GM08714 (cell line): ENCODE data around the gene GAMT.

Source experiments
- H3K4me3 ChIP-seq: fragments of 200-500 bp; sonication (Bioruptor generic); 2 replicates; pipeline ENCODE4 v1.5.1; 2014; ENCODE audit warnings: mild to moderate bottlenecking, low read length, inconsistent platforms
- ZNF274 ChIP-seq: IDR thresholded peaks from 2 replicates; pipeline ENCODE4 v1.6.1; 2012; ENCODE audit warnings: mild to moderate bottlenecking, low read depth, low read length

GAMT gene

DNA sequence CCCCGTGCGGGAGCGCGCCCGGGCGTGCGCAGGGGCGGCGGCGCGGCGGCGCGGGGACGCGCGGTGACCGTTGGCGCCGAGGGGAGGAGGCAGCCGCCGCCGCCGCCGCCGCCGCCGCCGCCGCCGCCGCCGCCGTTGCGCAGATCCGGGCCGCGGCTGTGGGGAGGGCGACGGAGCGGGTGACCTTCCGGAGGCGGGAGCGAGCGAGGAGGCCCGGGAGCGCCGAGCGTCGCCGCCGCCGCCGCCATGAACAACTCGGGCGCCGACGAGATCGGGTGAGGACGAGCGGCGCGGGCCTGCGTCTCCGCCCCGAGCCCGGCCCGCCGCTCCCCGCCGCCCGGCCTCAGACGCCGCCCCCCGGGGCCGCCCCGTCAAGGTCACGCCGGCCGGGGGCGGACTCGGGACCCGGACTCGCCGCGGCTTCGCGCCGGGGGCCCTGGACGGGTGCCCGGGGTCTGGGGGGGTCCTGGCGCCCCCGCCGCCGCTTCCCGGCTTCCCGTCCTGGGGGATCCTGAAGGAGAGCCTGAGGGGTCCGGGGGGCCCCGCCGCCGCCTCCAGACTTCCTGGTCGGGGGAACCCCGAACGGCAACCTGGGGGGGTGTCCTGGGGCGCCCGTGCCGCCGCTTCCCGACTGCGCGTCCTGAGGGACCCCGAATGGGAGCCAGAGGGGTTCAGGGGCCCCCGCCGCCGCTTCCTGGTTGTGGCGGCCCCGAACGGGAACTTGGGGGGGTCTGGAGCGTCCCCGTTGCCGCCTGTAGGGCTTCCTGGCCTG, 6.4 kb upstream of the GAMT start, which contains the start of gene DAZAP1:
Gene DAZAP1 (plus strand): TSS at position 59 of the 772 bp plus-strand sequence. CDS start 188 bp downstream, at position 247.
- H3K4me3 ChIP-seq, result peak within 1 kb of the TSS; percentile 80
- TF ChIP-seq ZNF274, result no peak

- no peak for TF ChIP-seq ZNF274
- H3K4me3 ChIP-seq, result peak overlapping the region; percentile 80
These were observed 5.6 kb upstream of the GAMT start for GRCh38 chr19:1406774-1407527.

DNA sequence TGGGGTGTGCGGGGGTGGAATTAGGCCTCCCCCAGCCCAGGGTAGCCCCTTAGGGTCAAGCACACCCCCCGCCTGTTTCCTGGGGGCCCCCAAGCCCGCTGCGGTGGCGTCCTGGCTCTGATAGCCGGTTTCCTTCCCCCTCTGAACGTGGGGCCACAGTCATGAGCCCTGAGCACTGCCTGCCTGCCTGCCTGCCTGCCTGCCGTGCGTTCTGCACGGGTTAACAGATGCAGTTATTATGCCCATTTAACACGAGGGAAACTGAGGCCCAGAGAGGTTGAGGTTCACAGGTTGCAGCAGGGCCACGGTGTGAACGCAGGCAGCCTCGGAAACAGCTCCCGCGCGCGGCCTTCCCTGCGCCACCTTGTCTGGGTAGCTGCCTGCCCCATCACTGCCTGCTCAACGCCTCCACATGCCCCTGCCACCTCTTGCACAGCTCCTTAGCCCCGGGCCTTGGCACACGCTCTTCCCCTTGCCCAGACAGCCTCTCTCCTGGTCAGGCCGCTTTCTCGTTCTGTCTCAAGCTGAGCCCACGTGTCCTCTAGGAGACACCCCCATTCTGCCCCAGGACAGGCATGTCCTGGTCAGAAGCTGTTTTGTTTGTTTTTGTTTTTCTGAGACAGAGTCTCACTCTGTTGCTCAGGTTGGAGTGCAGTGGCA, 1.2 kb upstream of the GAMT start:
- no peak for TF ChIP-seq ZNF274
- no peak overlapping the region for H3K4me3 ChIP-seq

GRCh38 chr19:1401889-1402217, 511 bp upstream of the GAMT start:
- H3K4me3 ChIP-seq, result peak overlapping the region; percentile 77; the same call in 1 of the 2 replicates
- no peak for TF ChIP-seq ZNF274

GRCh38 chr19:1400281-1401137, 833 bp downstream of the GAMT start:
- no peak for TF ChIP-seq ZNF274
- H3K4me3 ChIP-seq, result peak overlapping the region; percentile 77

GRCh38 chr19:1399745-1400144, 1.6 kb downstream of the GAMT start:
- no peak overlapping the region for H3K4me3 ChIP-seq
- TF ChIP-seq ZNF274, result no peak

- no peak for TF ChIP-seq ZNF274
- no peak overlapping the region for H3K4me3 ChIP-seq
These were observed 2.3 kb downstream of the GAMT start for GRCh38 chr19:1399079-1399478.

- no peak overlapping the region for H3K4me3 ChIP-seq
- TF ChIP-seq ZNF274, result no peak
These were observed 3.5 kb downstream of the GAMT start for GRCh38 chr19:1397838-1398237.

GRCh38 chr19:1396768-1397679, 4.3 kb downstream of the GAMT start:
- no peak for TF ChIP-seq ZNF274
- H3K4me3 ChIP-seq, result no peak overlapping the region

- no peak for TF ChIP-seq ZNF274
- H3K4me3 ChIP-seq, result no peak overlapping the region
These were observed 5.1 kb downstream of the GAMT start for GRCh38 chr19:1396019-1396767.

- no peak for TF ChIP-seq ZNF274
- H3K4me3 ChIP-seq, result no peak overlapping the region
These were observed 5.9 kb downstream of the GAMT start for GRCh38 chr19:1395194-1396018.
